Heart left ventricle (tissue), 13 donors: ENCODE results near the gene SCN9A.

Experiments
- POLR2A ChIP-seq, 2 donors: fragments of 450-650 bp; IDR thresholded peaks; one replicate each; pipeline ENCODE4 v1.6.1; 2017; ENCODE audit warnings: antibody characterized with exemption in 2 of 2, mild to moderate bottlenecking in 2 of 2, moderate library complexity in 2 of 2
- TF ChIP-seq, protein P1 (sequence below), 12 donors: fragments of 200-600 bp; sonication (generic) in 4 of 12; IDR thresholded peaks; one replicate each; pipeline versions ENCODE4 v1.5.0 to v1.8.0; 2018 to 2022; ENCODE audit warnings: antibody characterized with exemption in 12 of 12, mild to moderate bottlenecking in 5 of 12
- donor health status: ischemic (EF 13 %, LVEDD 7.1; RV severe dilation, severe dysfunction).
- donor health status: DM: no; HTN: yes; CAD: no.
- donor health status: DM: no; HTN: no; CAD: no.
- donor health status: ischemic (EF 25% LVEDD 6.9; RV normal size, moderate dysfunction).
- donor health status: ischemic (EF 25% LVEDD 5.7; RV mildly dilated, moderate dysfunction).
- donor health status: ischemic (EF 35%, LVEDD 5.7; RV mildly dilated, moderate dysfunction).
- donor health status: nonischemic (EF 11% LVEDD 7.7; RV severe dilation, severe dysfunction).
- donor health status: DM: yes; HTN: yes; CAD: no.
- donor health status: PGD.
- donor health status: ischemic (EF 29% LVEDD 5.4; RV normal size, mild dysfunction).
- donor health status: nonischemic (EF 23%, LVEDD 6.1; RV moderate dilation, normal function).

- TF ChIP-seq, protein P1, sequence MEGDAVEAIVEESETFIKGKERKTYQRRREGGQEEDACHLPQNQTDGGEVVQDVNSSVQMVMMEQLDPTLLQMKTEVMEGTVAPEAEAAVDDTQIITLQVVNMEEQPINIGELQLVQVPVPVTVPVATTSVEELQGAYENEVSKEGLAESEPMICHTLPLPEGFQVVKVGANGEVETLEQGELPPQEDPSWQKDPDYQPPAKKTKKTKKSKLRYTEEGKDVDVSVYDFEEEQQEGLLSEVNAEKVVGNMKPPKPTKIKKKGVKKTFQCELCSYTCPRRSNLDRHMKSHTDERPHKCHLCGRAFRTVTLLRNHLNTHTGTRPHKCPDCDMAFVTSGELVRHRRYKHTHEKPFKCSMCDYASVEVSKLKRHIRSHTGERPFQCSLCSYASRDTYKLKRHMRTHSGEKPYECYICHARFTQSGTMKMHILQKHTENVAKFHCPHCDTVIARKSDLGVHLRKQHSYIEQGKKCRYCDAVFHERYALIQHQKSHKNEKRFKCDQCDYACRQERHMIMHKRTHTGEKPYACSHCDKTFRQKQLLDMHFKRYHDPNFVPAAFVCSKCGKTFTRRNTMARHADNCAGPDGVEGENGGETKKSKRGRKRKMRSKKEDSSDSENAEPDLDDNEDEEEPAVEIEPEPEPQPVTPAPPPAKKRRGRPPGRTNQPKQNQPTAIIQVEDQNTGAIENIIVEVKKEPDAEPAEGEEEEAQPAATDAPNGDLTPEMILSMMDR (IDR thresholded peaks at IDR 0.05): no peak
- TF ChIP-seq POLR2A (IDR thresholded peaks at IDR 0.05): no peak
Observed at GRCh38 chr2:166343467-166343866, 32.3 kb downstream of the SCN9A start.
